Tibial nerve (tissue), 4 donors: ENCODE measurements around the gene NECAP2. TPM values are rescaled to one million over a fixed set of nuclear protein-coding genes. Genes with fewer than 3 reads are reported as not detected.

Source experiments
- DNase-seq, 2 donors: peaks; one replicate each; pipeline ENCODE4 v3.0.0-alpha.2; 2019; ENCODE audit warnings: low spot score in 2 of 2
- H3K27ac ChIP-seq, 4 donors: fragments of 200-600 bp; sonication (generic) in 3 of 4; one replicate each; pipeline ENCODE4 v1.5.1; 2017 to 2019; ENCODE audit warnings: mild to moderate bottlenecking in 1 of 4
- H3K27me3 ChIP-seq, 2 donors: fragments of 200-600 bp; sonication (generic) in 1 of 2; one replicate each; pipeline versions ENCODE4 v1.5.1 to v1.6.0; 2017 to 2019
- H3K36me3 ChIP-seq, 3 donors: fragments of 200-600 bp; sonication (generic); one replicate each; pipeline ENCODE4 v1.5.1; 2018 to 2019
- H3K4me1 ChIP-seq, 4 donors: fragments of 200-600 bp; sonication (generic) in 3 of 4; one replicate each; pipeline ENCODE4 v1.5.1; 2017 to 2019
- H3K4me3 ChIP-seq, 4 donors: fragments of 200-600 bp; sonication (generic) in 3 of 4; one replicate each; pipeline ENCODE4 v1.5.1; 2017 to 2019; ENCODE audit warnings: mild to moderate bottlenecking in 1 of 4, moderate library complexity in 1 of 4
- H3K9me3 ChIP-seq, 4 donors: fragments of 200-600 bp; sonication (generic) in 3 of 4; one replicate each; pipeline ENCODE4 v1.5.1; 2017 to 2019
- CTCF ChIP-seq, 5 experiments: fragments of 200-600 bp in 3 of 5; fragments of 450-650 bp in 2 of 5; sonication (generic) in 3 of 5; IDR thresholded peaks; one replicate each; pipeline ENCODE4 v1.5.1; 2016 to 2019; ENCODE audit warnings: antibody characterized with exemption in 5 of 5, mild to moderate bottlenecking in 3 of 5, moderate library complexity in 2 of 5
- EP300 ChIP-seq, 2 donors: sonication (generic); formaldehyde crosslinking; IDR thresholded peaks; one replicate each; pipeline ENCODE4 v1.6.1; 2017; ENCODE audit warnings: antibody characterized with exemption in 2 of 2, mild to moderate bottlenecking in 1 of 2
- POLR2A ChIP-seq, 2 donors: fragments of 450-650 bp; IDR thresholded peaks; one replicate each; pipeline ENCODE4 v1.6.1; 2017; ENCODE audit warnings: antibody characterized with exemption in 2 of 2, mild to moderate bottlenecking in 2 of 2, moderate library complexity in 2 of 2
- WGBS, 2 donors: methylation state at CpG; one replicate each; pipeline ENCODE4 v1.1.5; 2018; 5-methylcytosine and 5-hydroxymethylcytosine counted together
- total RNA-seq, 4 donors: library from RNA; depleted of rRNA; stranded (reverse); fragments of >200 nt; gene quantifications; one replicate each; pipeline ENCODE4 v1.1.0, GENCODE V29; 2016

NECAP2 gene
- total RNA-seq, 4 donors from 2014 or later, result 49.4 to 57.9 (median 54.1) TPM

GRCh38 chr1:16430606-16431005, 9.9 kb upstream of the NECAP2 start:
- Histone ChIP-seq H3K27ac (no peak overlapping the region), H3K9me3 (no peaks in the 10 kb centered on the region), H3K4me1 (no peaks in the 10 kb centered on the region), H3K27me3 (no peaks in the 10 kb centered on the region), H3K36me3 (no peaks in the 10 kb centered on the region), H3K4me3 (no peak overlapping the region)
- no peak for DNase-seq
- TF ChIP-seq POLR2A (IDR thresholded peaks at IDR 0.05) (no peak), CTCF (IDR thresholded peaks at IDR 0.05) (no peak), EP300 (IDR thresholded peaks at IDR 0.05) (no peak)
- 69 to 74% methylated on average over 3 of the region's 3 CpGs for WGBS, 2 donors

- WGBS, 2 donors, result 41 to 48% methylated on average over 9 of the region's 9 CpGs
- Histone ChIP-seq H3K27me3 (no peaks in the 10 kb centered on the region), H3K27ac (no peak overlapping the region), H3K4me3 (no peak overlapping the region), H3K36me3 (no peaks in the 10 kb centered on the region), H3K4me1 (no peaks in the 10 kb centered on the region), H3K9me3 (no peaks in the 10 kb centered on the region)
- DNase-seq, result no peak
- TF ChIP-seq CTCF (IDR thresholded peaks at IDR 0.05) (no peak), EP300 (IDR thresholded peaks at IDR 0.05) (no peak), POLR2A (IDR thresholded peaks at IDR 0.05) (no peak)
These were observed 7.5 kb upstream of the NECAP2 start for GRCh38 chr1:16433030-16433429.

- Histone ChIP-seq H3K9me3 (no peaks in the 10 kb centered on the region), H3K27ac (no peak overlapping the region), H3K4me1 (no peaks in the 10 kb centered on the region), H3K4me3 (no peak overlapping the region), H3K36me3 (no peaks in the 10 kb centered on the region), H3K27me3 (no peaks in the 10 kb centered on the region)
- no peak for DNase-seq
- TF ChIP-seq CTCF (IDR thresholded peaks at IDR 0.05) (no peak), EP300 (IDR thresholded peaks at IDR 0.05) (no peak), POLR2A (IDR thresholded peaks at IDR 0.05) (no peak)
- 93 to 98% methylated on average over 4 of the region's 4 CpGs for WGBS, 2 donors
These were observed 6.5 kb upstream of the NECAP2 start for GRCh38 chr1:16434007-16434406.

DNA sequence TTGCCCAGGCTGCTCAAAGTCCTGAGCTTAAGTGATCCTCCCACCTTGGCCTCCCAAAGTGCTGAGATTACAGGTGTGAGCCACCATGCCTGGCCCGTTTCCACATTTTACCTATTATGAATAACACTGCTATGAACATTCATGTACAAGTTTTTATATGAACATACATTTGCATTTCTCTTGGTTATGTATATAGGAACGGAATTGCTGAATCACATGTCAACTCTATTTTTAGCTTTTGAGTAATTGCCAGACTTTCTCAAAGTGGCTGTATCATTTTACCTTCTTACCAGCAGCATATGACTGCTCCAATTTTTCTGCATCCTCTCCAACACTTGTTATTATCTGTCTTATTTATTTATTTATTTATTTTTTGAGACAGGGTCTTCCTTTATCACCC, 6.0 kb upstream of the NECAP2 start:
- TF ChIP-seq POLR2A (IDR thresholded peaks at IDR 0.05), result no peak
- no peak for TF ChIP-seq CTCF (IDR thresholded peaks at IDR 0.05)
- TF ChIP-seq EP300 (IDR thresholded peaks at IDR 0.05), result no peak
- Histone ChIP-seq H3K27ac (no peak overlapping the region), H3K36me3 (no peaks in the 10 kb centered on the region), H3K27me3 (no peaks in the 10 kb centered on the region), H3K9me3 (no peaks in the 10 kb centered on the region), H3K4me3 (no peak overlapping the region), H3K4me1 (no peaks in the 10 kb centered on the region)
- WGBS, 2 donors, result 58 to 67% methylated on average over 2 of the region's 2 CpGs
- DNase-seq, result no peak

- Histone ChIP-seq H3K27me3 (no peaks in the 10 kb centered on the region), H3K27ac (no peak within 1 kb of the TSS), H3K9me3 (no peaks in the 10 kb centered on the region), H3K36me3 (no peaks in the 10 kb centered on the region), H3K4me1 (peaks cover 0 to 15% (median 10%) of the 10 kb centered on the region in 4 donors), H3K4me3 (no peak within 1 kb of the TSS)
- DNase-seq, result no peak
- WGBS, 2 donors, result 65 to 73% methylated on average over 3 of the region's 3 CpGs
- TF ChIP-seq CTCF (IDR thresholded peaks at IDR 0.05) (no peak), POLR2A (IDR thresholded peaks at IDR 0.05) (no peak), EP300 (IDR thresholded peaks at IDR 0.05) (no peak)
These were observed 3.5 kb upstream of the NECAP2 start, which contains the start of gene SPATA21 for GRCh38 chr1:16436946-16437474. TSS of gene SPATA21 (minus strand) at chr1:16437424. CDS start at chr1:16431371, 6,053 bp downstream.
